ENCODE data around the gene MAP3K5. TPM values are rescaled to one million over a fixed set of nuclear protein-coding genes. Genes with fewer than 3 reads are reported as not detected.

The MAP3K5 gene
- total RNA-seq, 3 donors from 2014 or later (not counting 1 experiment from before 2014, with no cell fraction given) = 19.7 to 36.7 (median 35.4) TPM

- Mint-ChIP-seq H3K27me3 (ENCODE audit: low read depth in 2 of 2) (no peaks in the 10 kb centered on the region), H3K9me3 (no peaks in the 10 kb centered on the region), H3K4me3 (no peak overlapping the region), H3K4me1 (peaks cover 53 to 77% of the 10 kb centered on the region in 2 donors), H3K27ac (peak overlapping the region; percentile 36 to 85), H3K36me3 (no peaks in the 10 kb centered on the region)
- H3K4me3 ChIP-seq (ENCODE audit: low read length) = no peak overlapping the region
- WGBS (ENCODE audit: insufficient coverage) = 81% methylated on average over 13 of the region's 13 CpGs
- ATAC-seq (no peak), DNase-seq (no peak)
- H3K4me1 ChIP-seq (ENCODE audit: control insufficient read depth, insufficient read depth, low read length) = peaks cover 35% of the 10 kb centered on the region
- H3K27ac ChIP-seq (ENCODE audit: low read length) = no peak overlapping the region
- intact Hi-C loops (cut with micrococcal nuclease) = no loop called here
- TF ChIP-seq, protein P1, sequence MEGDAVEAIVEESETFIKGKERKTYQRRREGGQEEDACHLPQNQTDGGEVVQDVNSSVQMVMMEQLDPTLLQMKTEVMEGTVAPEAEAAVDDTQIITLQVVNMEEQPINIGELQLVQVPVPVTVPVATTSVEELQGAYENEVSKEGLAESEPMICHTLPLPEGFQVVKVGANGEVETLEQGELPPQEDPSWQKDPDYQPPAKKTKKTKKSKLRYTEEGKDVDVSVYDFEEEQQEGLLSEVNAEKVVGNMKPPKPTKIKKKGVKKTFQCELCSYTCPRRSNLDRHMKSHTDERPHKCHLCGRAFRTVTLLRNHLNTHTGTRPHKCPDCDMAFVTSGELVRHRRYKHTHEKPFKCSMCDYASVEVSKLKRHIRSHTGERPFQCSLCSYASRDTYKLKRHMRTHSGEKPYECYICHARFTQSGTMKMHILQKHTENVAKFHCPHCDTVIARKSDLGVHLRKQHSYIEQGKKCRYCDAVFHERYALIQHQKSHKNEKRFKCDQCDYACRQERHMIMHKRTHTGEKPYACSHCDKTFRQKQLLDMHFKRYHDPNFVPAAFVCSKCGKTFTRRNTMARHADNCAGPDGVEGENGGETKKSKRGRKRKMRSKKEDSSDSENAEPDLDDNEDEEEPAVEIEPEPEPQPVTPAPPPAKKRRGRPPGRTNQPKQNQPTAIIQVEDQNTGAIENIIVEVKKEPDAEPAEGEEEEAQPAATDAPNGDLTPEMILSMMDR (IDR thresholded peaks at IDR 0.05) = no peak
- H3K36me3 ChIP-seq (ENCODE audit: control insufficient read depth, insufficient read depth, low read length) = no peaks in the 10 kb centered on the region
- H3K9me3 ChIP-seq (ENCODE audit: control insufficient read depth, insufficient read depth, low read length) = no peaks in the 10 kb centered on the region
- no peaks in the 10 kb centered on the region for H3K27me3 ChIP-seq (ENCODE audit: control insufficient read depth, insufficient read depth, low read length)
These were observed 42.8 kb downstream of the MAP3K5 start for GRCh38 chr6:136749359-136749997.

DNA sequence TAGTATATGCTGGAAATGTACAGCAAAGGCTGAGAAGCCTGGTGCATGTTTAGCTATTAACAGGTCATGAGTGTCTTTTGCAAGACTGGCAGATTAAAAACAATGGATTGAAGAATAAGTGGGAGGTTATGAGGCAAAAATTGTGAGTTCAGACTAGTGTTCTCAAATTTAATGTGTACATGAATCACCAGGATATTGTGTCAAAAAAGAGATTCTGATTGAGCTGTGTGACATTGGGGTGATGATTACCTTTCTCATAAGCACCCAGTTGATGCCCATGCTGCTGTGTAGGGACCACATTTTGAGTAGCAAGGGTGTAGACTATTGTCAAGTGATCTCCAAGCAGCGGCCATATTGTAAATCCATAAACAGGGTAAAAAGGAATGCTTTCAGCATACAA, 44.8 kb downstream of the MAP3K5 start:
- Histone ChIP-seq H3K27ac (ENCODE audit: low read length) (no peak overlapping the region), H3K36me3 (ENCODE audit: control insufficient read depth, insufficient read depth, low read length) (no peaks in the 10 kb centered on the region), H3K4me1 (ENCODE audit: control insufficient read depth, insufficient read depth, low read length) (peaks cover 23% of the 10 kb centered on the region), H3K27me3 (ENCODE audit: control insufficient read depth, insufficient read depth, low read length) (no peaks in the 10 kb centered on the region), H3K4me3 (ENCODE audit: low read length) (no peak overlapping the region), H3K9me3 (ENCODE audit: control insufficient read depth, insufficient read depth, low read length) (no peaks in the 10 kb centered on the region)
- Mint-ChIP-seq H3K9me3 (no peaks in the 10 kb centered on the region), H3K27me3 (ENCODE audit: low read depth in 2 of 2) (no peaks in the 10 kb centered on the region), H3K36me3 (no peaks in the 10 kb centered on the region), H3K27ac (no peak overlapping the region), H3K4me1 (peaks cover 49 to 70% of the 10 kb centered on the region in 2 donors), H3K4me3 (no peak overlapping the region)
- ATAC-seq (no peak), DNase-seq (no peak)
- TF ChIP-seq, protein P1 (IDR thresholded peaks at IDR 0.05) = no peak
- WGBS (ENCODE audit: insufficient coverage) = 100% methylated on average over 1 of the region's 1 CpG
- intact Hi-C loops (cut with micrococcal nuclease) = no loop called here

GRCh38 chr6:136745300-136745699, 47.0 kb downstream of the MAP3K5 start:
- no peaks in the 10 kb centered on the region for H3K9me3 Mint-ChIP-seq
- no peak overlapping the region for H3K4me3 Mint-ChIP-seq
- DNase-seq = no peak
- H3K4me3 ChIP-seq (ENCODE audit: low read length) = no peak overlapping the region
- no peaks in the 10 kb centered on the region for H3K27me3 ChIP-seq (ENCODE audit: control insufficient read depth, insufficient read depth, low read length)
- no peaks in the 10 kb centered on the region for H3K36me3 Mint-ChIP-seq
- H3K4me1 ChIP-seq (ENCODE audit: control insufficient read depth, insufficient read depth, low read length) = peaks cover 8% of the 10 kb centered on the region
- no peak overlapping the region for H3K27ac Mint-ChIP-seq
- intact Hi-C loops (cut with micrococcal nuclease) = no loop called here
- H3K36me3 ChIP-seq (ENCODE audit: control insufficient read depth, insufficient read depth, low read length) = no peaks in the 10 kb centered on the region
- H3K27ac ChIP-seq (ENCODE audit: low read length) = no peak overlapping the region
- TF ChIP-seq, protein P1 (IDR thresholded peaks at IDR 0.05) = no peak
- no peaks in the 10 kb centered on the region for H3K9me3 ChIP-seq (ENCODE audit: control insufficient read depth, insufficient read depth, low read length)
- peaks cover 35 to 64% of the 10 kb centered on the region in 2 donors for H3K4me1 Mint-ChIP-seq
- no peaks in the 10 kb centered on the region for H3K27me3 Mint-ChIP-seq (ENCODE audit: low read depth in 2 of 2)
- 90% methylated on average over 5 of the region's 6 CpGs for WGBS (ENCODE audit: insufficient coverage)
- ATAC-seq = no peak

DNA sequence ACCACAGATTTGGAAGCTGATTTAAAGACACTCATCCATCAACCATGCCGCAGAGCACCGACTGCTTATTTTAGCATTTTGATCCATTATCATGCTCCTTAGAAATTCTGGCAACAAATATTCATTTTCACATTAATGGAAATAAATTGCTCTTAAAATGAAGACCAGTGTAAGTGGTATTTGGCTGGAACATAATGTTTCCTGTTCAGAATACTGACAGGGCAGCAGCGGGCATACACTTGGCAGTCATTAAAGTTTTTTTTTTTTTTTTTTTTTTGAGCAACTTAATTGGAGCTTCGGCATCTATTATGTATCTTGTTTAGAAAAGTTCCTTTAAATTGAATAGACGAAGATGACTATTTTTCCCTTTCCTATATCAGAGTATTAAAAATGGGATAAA, 47.4 kb downstream of the MAP3K5 start:
- H3K4me1 ChIP-seq (ENCODE audit: control insufficient read depth, insufficient read depth, low read length) = peaks cover 4% of the 10 kb centered on the region
- H3K27ac Mint-ChIP-seq = no peak overlapping the region

More for the DNA sequence above, 47.4 kb downstream of the MAP3K5 start:
- no peaks in the 10 kb centered on the region for H3K27me3 Mint-ChIP-seq (ENCODE audit: low read depth in 2 of 2)
- no peak overlapping the region for H3K27ac ChIP-seq (ENCODE audit: low read length)
- peaks cover 36 to 64% of the 10 kb centered on the region in 2 donors for H3K4me1 Mint-ChIP-seq
- intact Hi-C loops (cut with micrococcal nuclease) = no loop called here
- H3K36me3 Mint-ChIP-seq = no peaks in the 10 kb centered on the region
- no peak overlapping the region for H3K4me3 Mint-ChIP-seq
- no peak overlapping the region for H3K4me3 ChIP-seq (ENCODE audit: low read length)
- H3K27me3 ChIP-seq (ENCODE audit: control insufficient read depth, insufficient read depth, low read length) = no peaks in the 10 kb centered on the region
- no peaks in the 10 kb centered on the region for H3K9me3 Mint-ChIP-seq
- 85% methylated on average over 3 of the region's 5 CpGs for WGBS (ENCODE audit: insufficient coverage)
- no peaks in the 10 kb centered on the region for H3K9me3 ChIP-seq (ENCODE audit: control insufficient read depth, insufficient read depth, low read length)
- no peaks in the 10 kb centered on the region for H3K36me3 ChIP-seq (ENCODE audit: control insufficient read depth, insufficient read depth, low read length)
- TF ChIP-seq, protein P1 (IDR thresholded peaks at IDR 0.05) = no peak
- ATAC-seq = no peak
- no peak for DNase-seq

Data from natural killer cell (primary cell).